ENCODE measurements around the gene IL10.

The IL10 gene

GRCh38 chr1:206722751-206723461 lies 49.4 kb downstream of the IL10 start:
- peak; percentile 89 for DNase-seq (ENCODE audit: low read depth)
- peak overlapping the region; percentile 1 for H3K4me3 ChIP-seq (ENCODE audit: control insufficient read depth, low read depth, low read length)
- no peak for TF ChIP-seq CTCF (conservative IDR thresholded peaks at IDR 0.05; ENCODE audit: control insufficient read depth, insufficient read depth, low read depth, low read length)

DNA sequence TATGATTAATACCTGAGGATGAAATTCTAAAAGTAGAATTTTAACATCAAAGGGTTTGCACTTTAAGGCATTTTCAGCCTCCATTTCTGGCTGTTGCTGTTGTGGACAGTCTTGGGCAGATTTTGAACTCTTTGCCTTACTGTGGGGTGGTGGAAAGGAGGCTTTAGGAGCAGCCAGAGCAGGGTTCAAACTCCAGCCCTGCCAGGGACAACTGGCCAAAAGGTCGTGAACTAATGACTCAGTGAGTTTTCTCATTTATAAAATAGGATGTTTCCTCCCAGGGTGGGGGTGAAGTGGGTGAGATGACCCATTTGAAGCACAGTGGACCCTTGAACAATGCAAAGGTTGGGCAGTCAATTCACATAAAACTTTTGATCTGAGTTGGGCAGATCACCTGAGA lies 50.8 kb downstream of the IL10 start:
- TF ChIP-seq CTCF (conservative IDR thresholded peaks at IDR 0.05; ENCODE audit: control insufficient read depth, insufficient read depth, low read depth, low read length): no peak

GRCh38 chr1:206719169-206719839 lies 53.0 kb downstream of the IL10 start:
- no peak overlapping the region for H3K4me3 ChIP-seq (ENCODE audit: control insufficient read depth, low read depth, low read length)
- no peak for DNase-seq (ENCODE audit: low read depth)
- TF ChIP-seq CTCF (conservative IDR thresholded peaks at IDR 0.05; ENCODE audit: control insufficient read depth, insufficient read depth, low read depth, low read length): no peak

More for the DNA sequence above, 50.8 kb downstream of the IL10 start:
- no peak for DNase-seq (ENCODE audit: low read depth)
- no peak overlapping the region for H3K4me3 ChIP-seq (ENCODE audit: control insufficient read depth, low read depth, low read length)

DNA sequence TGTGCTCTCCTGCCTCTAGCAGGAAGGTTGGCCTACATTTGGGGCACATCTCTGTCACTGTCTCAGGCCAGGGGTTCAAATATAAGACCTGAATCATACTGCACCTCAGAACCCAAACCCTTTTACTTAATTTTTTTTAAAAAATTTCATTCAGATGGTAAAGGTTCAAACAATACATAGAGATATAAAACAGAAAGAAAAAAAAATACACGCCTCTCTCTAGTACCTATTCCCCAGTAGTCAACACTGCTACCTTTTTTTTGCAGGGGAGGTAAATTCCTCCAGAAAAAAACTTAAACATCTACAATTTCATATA lies 54.7 kb downstream of the IL10 start:
- TF ChIP-seq CTCF (conservative IDR thresholded peaks at IDR 0.05; ENCODE audit: control insufficient read depth, insufficient read depth, low read depth, low read length): no peak
- H3K4me3 ChIP-seq (ENCODE audit: control insufficient read depth, low read depth, low read length): no peak overlapping the region
- no peak for DNase-seq (ENCODE audit: low read depth)

All from fibroblast of mammary gland (primary cell).